Loucy (cell line): Measurements from ENCODE around the gene LIN7B.

Source experiments
- H2AFZ ChIP-seq: fragments of 200-600 bp; sonication (generic); 2 replicates; pipeline ENCODE4 v1.6.0; 2016; ENCODE audit warnings: antibody characterized with exemption, mild to moderate bottlenecking, low read length, moderate library complexity
- H3F3A ChIP-seq: fragments of 200-600 bp; 2 replicates; pipeline ENCODE4 v1.6.0; 2016; ENCODE audit warnings: antibody characterized with exemption, low read depth, mild to moderate bottlenecking
- H3K27me3 ChIP-seq: fragments of 200-600 bp; sonication (generic); 2 replicates; pipeline ENCODE4 v1.6.1; 2014; ENCODE audit warnings: low read length, mild to moderate bottlenecking; ENCODE audit not compliant: insufficient read depth, poor library complexity, severe bottlenecking
- H3K36me3 ChIP-seq: fragments of 200-600 bp; sonication (generic); 2 replicates; pipeline ENCODE4 v1.6.1; 2016; ENCODE audit warnings: low read length; ENCODE audit not compliant: insufficient read depth
- H3K4me1 ChIP-seq: fragments of 200-600 bp; sonication (generic); 2 replicates; pipeline ENCODE4 v1.5.1; 2014; ENCODE audit warnings: low read length, mild to moderate bottlenecking; ENCODE audit not compliant: insufficient read depth, poor library complexity, severe bottlenecking
- H3K4me2 ChIP-seq: fragments of 200-600 bp; sonication (generic); 2 replicates; pipeline ENCODE4 v1.6.0; 2014; ENCODE audit warnings: antibody characterized with exemption, low read length, low read depth, mild to moderate bottlenecking; ENCODE audit not compliant: poor library complexity, severe bottlenecking
- H3K4me3 ChIP-seq: fragments of 200-600 bp; sonication (generic); 2 replicates; pipeline ENCODE4 v1.5.1; 2014; ENCODE audit warnings: low read length, mild to moderate bottlenecking, mixed read lengths; ENCODE audit not compliant: poor library complexity, severe bottlenecking
- H3K79me2 ChIP-seq: fragments of 200-600 bp; sonication (generic); 2 replicates; pipeline ENCODE4 v1.6.1; 2014; ENCODE audit warnings: low read length; ENCODE audit not compliant: insufficient read depth
- H3K9ac ChIP-seq: fragments of 200-600 bp; sonication (generic); 2 replicates; pipeline ENCODE4 v1.6.0; 2014; ENCODE audit warnings: mild to moderate bottlenecking, low read depth, low read length, moderate library complexity; ENCODE audit not compliant: poor library complexity, severe bottlenecking
- H3K9me2 ChIP-seq: fragments of 200-600 bp; sonication (generic); replicated peaks from 2 replicates; pipeline ENCODE4 v1.6.1; 2016; ENCODE audit warnings: low read depth, low read length, mixed read lengths
- H3K9me3 ChIP-seq: fragments of 200-600 bp; sonication (generic); 2 replicates; pipeline ENCODE4 v1.6.1; 2014; ENCODE audit warnings: mild to moderate bottlenecking, antibody characterized with exemption, low read length, low read depth; ENCODE audit not compliant: insufficient read depth
- H4K20me1 ChIP-seq: fragments of 200-600 bp; sonication (generic); 2 replicates; pipeline ENCODE4 v1.6.0; 2014; ENCODE audit warnings: antibody characterized with exemption, low read length, mild to moderate bottlenecking; ENCODE audit not compliant: insufficient read depth, poor library complexity, severe bottlenecking
- CTCF ChIP-seq: fragments of 200-600 bp; sonication (generic); conservative IDR thresholded peaks from 2 replicates; pipeline ENCODE4 v1.5.1; 2014; ENCODE audit warnings: mild to moderate bottlenecking, antibody characterized with exemption, low read length
- EZH2phosphoT487 ChIP-seq: fragments of 200-600 bp; IDR thresholded peaks from 2 replicates; pipeline ENCODE4 v1.6.1; 2018; ENCODE audit warnings: antibody characterized with exemption, mild to moderate bottlenecking, moderate library complexity, borderline replicate concordance

LIN7B gene

GRCh38 chr19:49152119-49152550, 38.0 kb downstream of the LIN7B start:
- Histone ChIP-seq H3K9me2 (no peaks in the 10 kb centered on the region), H4K20me1 (no peaks in the 10 kb centered on the region), H3K27me3 (no peaks in the 10 kb centered on the region), H3K4me2 (no peak overlapping the region), H3F3A (no peaks in the 10 kb centered on the region), H3K4me3 (no peak overlapping the region), H2AFZ (no peak overlapping the region), H3K4me1 (peaks cover 15% of the 10 kb centered on the region), H3K79me2 (no peaks in the 10 kb centered on the region), H3K9me3 (no peaks in the 10 kb centered on the region), H3K36me3 (no peaks in the 10 kb centered on the region), H3K9ac (no peak overlapping the region)
- no peak for TF ChIP-seq CTCF
- TF ChIP-seq EZH2phosphoT487 = no peak

GRCh38 chr19:49153167-49153809, 39.1 kb downstream of the LIN7B start:
- Histone ChIP-seq H4K20me1 (no peaks in the 10 kb centered on the region), H3F3A (no peaks in the 10 kb centered on the region), H2AFZ (no peak overlapping the region), H3K36me3 (no peaks in the 10 kb centered on the region), H3K9me2 (no peaks in the 10 kb centered on the region), H3K4me2 (no peak overlapping the region), H3K9ac (no peak overlapping the region), H3K9me3 (no peaks in the 10 kb centered on the region), H3K79me2 (no peaks in the 10 kb centered on the region), H3K4me1 (peaks cover 18% of the 10 kb centered on the region), H3K4me3 (no peak overlapping the region), H3K27me3 (no peaks in the 10 kb centered on the region)
- TF ChIP-seq CTCF = no peak
- no peak for TF ChIP-seq EZH2phosphoT487

- no peak overlapping the region for H3K9ac ChIP-seq
- H4K20me1 ChIP-seq = no peaks in the 10 kb centered on the region
- H2AFZ ChIP-seq = no peak overlapping the region
- H3K4me3 ChIP-seq = no peak overlapping the region
- no peaks in the 10 kb centered on the region for H3K36me3 ChIP-seq
- no peaks in the 10 kb centered on the region for H3K9me3 ChIP-seq
- no peak overlapping the region for H3K4me2 ChIP-seq
- H3K27me3 ChIP-seq = no peaks in the 10 kb centered on the region
- H3K79me2 ChIP-seq = no peaks in the 10 kb centered on the region
- H3F3A ChIP-seq = no peaks in the 10 kb centered on the region
- H3K9me2 ChIP-seq = no peaks in the 10 kb centered on the region
- TF ChIP-seq CTCF (no peak), EZH2phosphoT487 (no peak)
- H3K4me1 ChIP-seq = peaks cover 15% of the 10 kb centered on the region
These were observed 40.1 kb downstream of the LIN7B start for GRCh38 chr19:49154279-49154678.
